ENCODE data around the gene MAP4K2. TPM values are rescaled to one million over a fixed set of nuclear protein-coding genes. Genes with fewer than 3 reads are reported as not detected.

Gene MAP4K2
- total and polyA plus RNA-seq, 9 of the 15 experiments (the other 6 are each of a cell fraction or from before 2014, with no cell fraction given), result 0.13 to 14.5 (median 7.3) TPM

DNA sequence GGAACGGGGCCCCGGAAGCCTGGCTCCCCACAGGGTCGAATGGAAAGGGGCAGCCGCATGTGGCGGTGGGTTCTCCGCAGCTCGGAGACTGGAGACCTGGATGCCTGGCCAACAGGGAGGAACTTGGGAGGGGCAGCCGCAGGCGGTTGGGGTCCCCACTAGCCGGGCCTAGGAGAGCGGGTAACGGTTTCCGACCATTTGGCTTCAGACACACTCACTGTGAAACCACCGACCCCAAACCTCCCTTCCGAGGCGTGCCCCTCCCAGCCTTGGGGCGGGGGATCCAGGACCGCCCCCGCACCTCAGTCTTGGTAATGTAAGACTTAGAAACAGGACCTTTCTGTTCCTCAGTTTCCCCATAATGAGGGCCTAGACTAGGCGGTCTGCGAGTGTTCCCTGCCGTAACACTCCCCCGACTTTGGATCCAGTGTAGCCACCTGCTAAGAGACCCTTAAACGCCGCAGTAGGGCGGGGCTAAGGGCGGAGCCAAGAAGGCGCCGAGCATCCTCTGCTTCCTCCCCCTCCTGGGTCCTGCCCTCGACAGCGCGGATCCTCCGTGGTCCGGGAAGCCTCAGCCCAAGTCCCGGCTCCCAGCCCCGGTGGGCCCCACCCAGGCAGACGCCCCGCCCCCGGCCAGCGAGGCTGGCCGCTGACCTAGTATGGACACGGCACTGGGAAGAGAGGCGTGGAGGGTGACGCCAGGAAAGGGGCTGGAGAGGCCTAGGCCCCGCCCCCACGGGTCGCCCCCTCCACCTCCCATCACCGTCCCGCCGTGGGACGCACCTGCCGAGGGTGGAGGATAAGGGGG is 57.3 kb downstream of the MAP4K2 start (continued):
- TF ChIP-seq HMGN3 (IDR thresholded peaks at IDR 0.05; ENCODE audit: borderline replicate concordance, extremely low read depth, insufficient read length, low read depth, low read length), result peak; percentile 25
- TF ChIP-seq SNAPC5 (CRISPR knock-in tag; IDR thresholded peaks at IDR 0.05), result no peak
- TF ChIP-seq, protein P1, sequence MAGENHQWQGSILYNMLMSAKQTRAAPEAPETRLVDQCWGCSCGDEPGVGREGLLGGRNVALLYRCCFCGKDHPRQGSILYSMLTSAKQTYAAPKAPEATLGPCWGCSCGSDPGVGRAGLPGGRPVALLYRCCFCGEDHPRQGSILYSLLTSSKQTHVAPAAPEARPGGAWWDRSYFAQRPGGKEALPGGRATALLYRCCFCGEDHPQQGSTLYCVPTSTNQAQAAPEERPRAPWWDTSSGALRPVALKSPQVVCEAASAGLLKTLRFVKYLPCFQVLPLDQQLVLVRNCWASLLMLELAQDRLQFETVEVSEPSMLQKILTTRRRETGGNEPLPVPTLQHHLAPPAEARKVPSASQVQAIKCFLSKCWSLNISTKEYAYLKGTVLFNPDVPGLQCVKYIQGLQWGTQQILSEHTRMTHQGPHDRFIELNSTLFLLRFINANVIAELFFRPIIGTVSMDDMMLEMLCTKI (IDR thresholded peaks at IDR 0.05; ENCODE audit: partially characterized antibody), result no peak
- no peak for TF ChIP-seq BDP1 (IDR thresholded peaks at IDR 0.05; ENCODE audit: insufficient read depth, insufficient read length)
- TF ChIP-seq CHD1 (IDR thresholded peaks at IDR 0.05; ENCODE audit: low read length), result peak; percentile 42
- TF ChIP-seq KLF10 (CRISPR knock-in tag; IDR thresholded peaks at IDR 0.05), result no peak

DNA sequence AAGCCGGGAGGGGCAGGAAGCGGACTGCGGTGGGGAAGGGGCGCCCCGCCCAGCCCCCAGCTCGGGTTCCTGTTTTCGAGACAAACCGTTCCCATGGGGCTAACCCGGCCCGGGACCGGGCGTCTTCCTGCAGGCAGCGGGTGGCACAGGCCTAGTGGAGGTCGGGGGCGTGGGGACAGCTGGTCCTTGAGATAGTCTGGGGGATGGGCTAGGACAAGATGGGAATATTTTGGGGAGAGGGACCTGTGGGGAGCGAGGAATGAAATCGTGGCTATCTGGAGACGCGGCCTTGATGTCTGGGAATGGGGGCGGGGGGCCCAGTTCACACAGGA is 57.9 kb downstream of the MAP4K2 start:
- Histone ChIP-seq H3K9me1 (ENCODE audit: control insufficient read depth, insufficient read depth, low read length) (no peaks in the 10 kb centered on the region), H3K4me2 (ENCODE audit: insufficient read depth, low read length) (peak overlapping the region; percentile 77), H3K9me3 (replicated peaks; ENCODE audit: control insufficient read depth, insufficient read depth, low read depth, low read length) (no peaks in the 10 kb centered on the region), H3K9ac (ENCODE audit: insufficient read depth in 1 of 2, low read depth in 2 of 2, low read length in 2 of 2) (peak overlapping the region; percentile 61 to 89), H3K4me1 (replicated peaks in 1 of 2; ENCODE audit: control insufficient read depth in 2 of 2, insufficient read depth in 2 of 2, low read length in 2 of 2) (peaks cover 12 to 61% of the 10 kb centered on the region in 2 experiments; a peak in 3 of 5 replicates), H3K36me3 (ENCODE audit: control insufficient read depth, insufficient read depth, low read length) (no peaks in the 10 kb centered on the region), H4K20me1 (replicated peaks; ENCODE audit: control insufficient read depth, insufficient read depth, low read length) (no peaks in the 10 kb centered on the region; the same call in 1 of the 2 replicates), H3K79me2 (ENCODE audit: control insufficient read depth, insufficient read depth, low read length) (no peaks in the 10 kb centered on the region), H3K4me3 (peak overlapping the region; percentile 47), H2AFZ (ENCODE audit: low read depth, low read length) (peak overlapping the region; percentile 85), H3K27me3 (ENCODE audit: control insufficient read depth in 2 of 2, insufficient read depth in 2 of 2, low read length in 2 of 2) (no peaks in the 10 kb centered on the region; a peak in 1 of 5 replicates), H3K27ac (ENCODE audit: extremely low read depth, low read depth, low read length) (peak overlapping the region; percentile 73)
- POLR2A ChIA-PET, result interaction anchor here (0.5 to 1.3 kb wide), 3 partner anchors 14 to 1717 kb away, joined by 3 to 5 read pairs (median 3); partner anchors contain the start of genes EHD1 and PYGM
- ATAC-seq (no peak), FAIRE-seq (no peak), DNase-seq (ENCODE audit: extremely low read depth in 1 of 4, low spot score in 3 of 4) (peak in 1 of 4 experiments; percentile 58)
- no TSS peak for BruUV-seq (replicated peaks)
- in situ Hi-C loops (cut with MboI) (no loop called here), intact Hi-C loops (cut with micrococcal nuclease) (no loop called here)
- CTCF ChIA-PET (ENCODE audit: low intra/inter-chr PET ratio), result no interaction called here
- 2% methylated on average over 20 of the region's 20 CpGs for WGBS (ENCODE audit: insufficient coverage, low coverage, missing lambda C conversion rate)
- TF ChIP-seq CHD2 (IDR thresholded peaks at IDR 0.05; ENCODE audit: low read depth, low read length), result no peak
- peak; percentile 48 for TF ChIP-seq CBFA2T3 (IDR thresholded peaks at IDR 0.05)
- TF ChIP-seq STAG1 (CRISPR knock-in tag; IDR thresholded peaks at IDR 0.05; ENCODE audit: borderline replicate concordance), result peak; percentile 40; the same call in 1 of the 2 replicates
- TF ChIP-seq ELF1 (tag; IDR thresholded peaks at IDR 0.05), result no peak
- no peak for TF ChIP-seq CC2D1A (IDR thresholded peaks at IDR 0.05)
- TF ChIP-seq, protein P2, sequence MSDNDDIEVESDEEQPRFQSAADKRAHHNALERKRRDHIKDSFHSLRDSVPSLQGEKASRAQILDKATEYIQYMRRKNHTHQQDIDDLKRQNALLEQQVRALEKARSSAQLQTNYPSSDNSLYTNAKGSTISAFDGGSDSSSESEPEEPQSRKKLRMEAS (CRISPR knock-in tag; IDR thresholded peaks at IDR 0.05), result 0 out of 2 replicates have a peak, but pooled peaks have one; percentile 25
- peak; percentile 11 for TF ChIP-seq TAF1 (IDR thresholded peaks at IDR 0.05; ENCODE audit: control insufficient read depth, extremely low read depth, insufficient read depth, low read length, severe bottlenecking)
- 0 out of 4 replicates have a peak, but pooled peaks of 1 of the 2 experiments have one; percentile 9 for TF ChIP-seq MNT (conservative IDR thresholded peaks at IDR 0.05)
- TF ChIP-seq GABPA (tag; conservative IDR thresholded peaks at IDR 0.05; ENCODE audit: low read depth), result peak; percentile 65
- TF ChIP-seq SPI1 (IDR thresholded peaks at IDR 0.05; ENCODE audit: borderline replicate concordance, low read depth, low read length), result peak; percentile 77; the same call in 1 of the 2 replicates
- TF ChIP-seq DPF2 (IDR thresholded peaks at IDR 0.05), result peak; percentile 32; the same call in 1 of the 2 replicates

All from K562 (cell line).